Measurements from ENCODE around the gene TPST1. TPM values are rescaled to one million over a fixed set of nuclear protein-coding genes. Genes with fewer than 3 reads are reported as not detected.

The TPST1 gene
- total RNA-seq, 1 experiment from 2014 or later: 53.2 TPM

DNA sequence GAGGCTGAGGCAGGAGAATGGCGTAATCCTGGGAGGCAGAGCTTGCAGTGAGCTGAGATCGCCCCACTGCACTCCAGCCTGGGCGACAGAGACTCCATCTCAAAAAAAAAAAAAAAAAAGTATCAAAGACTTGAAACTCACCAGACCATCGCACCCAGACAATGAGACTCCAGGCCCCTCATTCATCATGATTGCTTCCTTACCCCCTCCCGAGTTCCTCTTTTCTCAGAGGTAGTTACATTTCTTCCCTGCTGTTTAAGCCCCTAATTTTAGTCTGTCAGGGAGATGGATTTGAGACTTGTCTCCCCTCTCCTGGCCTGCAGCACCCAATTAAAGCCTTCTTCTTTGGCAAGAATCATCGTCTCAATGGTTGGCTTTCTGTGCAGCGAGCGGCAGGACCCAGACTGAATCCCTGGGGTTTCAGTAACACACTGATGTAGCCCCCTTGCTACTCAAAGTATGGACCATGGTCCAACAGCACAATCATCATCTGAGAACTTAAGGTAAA is 19.4 kb upstream of the TPST1 start:
- in situ Hi-C loops (cut with HindIII; ENCODE audit: low pct_unique_long_range_greater_than_20kb, low sequenced_read_pairs): no loop called here

DNA sequence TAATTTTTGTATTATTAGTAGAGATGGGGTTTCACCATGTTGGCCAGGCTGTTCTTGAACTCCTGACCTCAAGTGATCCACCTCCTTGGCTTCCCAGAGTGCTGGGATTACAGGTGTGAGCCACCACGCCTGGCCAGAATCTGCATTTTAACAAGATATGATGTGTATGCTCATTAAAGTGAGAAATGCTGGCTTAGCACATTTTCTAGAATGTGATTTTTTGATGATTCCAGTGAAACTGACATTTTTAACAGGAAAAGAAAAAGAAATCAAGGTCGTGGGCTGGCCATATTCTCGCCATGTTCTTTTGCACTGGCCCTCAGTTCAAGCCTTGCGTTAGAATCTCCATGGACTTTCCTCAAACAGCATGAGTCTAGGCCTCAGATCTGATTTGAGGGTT is 18.1 kb upstream of the TPST1 start:
- in situ Hi-C loops (cut with HindIII; ENCODE audit: low pct_unique_long_range_greater_than_20kb, low sequenced_read_pairs): no loop called here

More for the DNA sequence above, 19.4 kb upstream of the TPST1 start:
- DNase-seq (ENCODE audit: low read depth): no peak

DNA sequence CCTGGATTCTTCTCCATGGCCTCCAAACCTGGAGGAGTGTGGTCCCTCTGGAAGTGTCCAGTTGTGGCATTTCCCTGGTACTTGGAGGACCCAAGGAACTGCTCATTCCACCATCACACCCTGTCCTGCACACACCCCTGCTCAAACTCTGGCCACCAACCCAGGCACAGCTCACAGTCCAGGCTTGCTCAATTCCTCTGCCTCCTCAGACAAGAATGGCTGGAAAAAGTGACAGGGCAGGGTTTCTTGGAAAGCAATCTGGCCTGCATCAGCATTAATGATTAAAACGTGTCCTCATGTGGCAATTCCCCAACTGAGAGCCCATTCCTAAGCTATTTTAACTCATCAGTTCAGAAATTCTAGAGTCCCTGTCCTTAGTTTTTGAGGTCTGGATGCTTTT is 17.2 kb upstream of the TPST1 start:
- DNase-seq (ENCODE audit: low read depth): no peak
- in situ Hi-C loops (cut with HindIII; ENCODE audit: low pct_unique_long_range_greater_than_20kb, low sequenced_read_pairs): no loop called here

More for the DNA sequence above, 18.1 kb upstream of the TPST1 start:
- DNase-seq (ENCODE audit: low read depth): no peak

DNA sequence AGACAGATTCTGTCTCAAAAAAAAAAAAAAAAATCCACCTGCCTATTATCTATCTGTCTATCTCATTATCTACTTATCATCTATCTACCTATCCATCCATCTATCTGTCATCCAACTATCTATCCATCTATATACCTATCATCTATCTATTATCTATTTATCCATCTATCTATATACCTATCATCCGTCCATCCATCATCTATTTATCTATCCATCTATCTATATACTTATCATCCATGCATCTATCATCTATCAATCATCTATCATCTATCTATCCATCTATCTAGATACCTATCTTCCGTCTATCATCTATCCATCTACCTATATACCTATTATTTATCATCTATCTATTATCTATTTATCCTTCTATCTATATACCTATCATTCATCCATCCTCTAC is 16.5 kb upstream of the TPST1 start:
- in situ Hi-C loops (cut with HindIII; ENCODE audit: low pct_unique_long_range_greater_than_20kb, low sequenced_read_pairs): no loop called here
- DNase-seq (ENCODE audit: low read depth): no peak

DNA sequence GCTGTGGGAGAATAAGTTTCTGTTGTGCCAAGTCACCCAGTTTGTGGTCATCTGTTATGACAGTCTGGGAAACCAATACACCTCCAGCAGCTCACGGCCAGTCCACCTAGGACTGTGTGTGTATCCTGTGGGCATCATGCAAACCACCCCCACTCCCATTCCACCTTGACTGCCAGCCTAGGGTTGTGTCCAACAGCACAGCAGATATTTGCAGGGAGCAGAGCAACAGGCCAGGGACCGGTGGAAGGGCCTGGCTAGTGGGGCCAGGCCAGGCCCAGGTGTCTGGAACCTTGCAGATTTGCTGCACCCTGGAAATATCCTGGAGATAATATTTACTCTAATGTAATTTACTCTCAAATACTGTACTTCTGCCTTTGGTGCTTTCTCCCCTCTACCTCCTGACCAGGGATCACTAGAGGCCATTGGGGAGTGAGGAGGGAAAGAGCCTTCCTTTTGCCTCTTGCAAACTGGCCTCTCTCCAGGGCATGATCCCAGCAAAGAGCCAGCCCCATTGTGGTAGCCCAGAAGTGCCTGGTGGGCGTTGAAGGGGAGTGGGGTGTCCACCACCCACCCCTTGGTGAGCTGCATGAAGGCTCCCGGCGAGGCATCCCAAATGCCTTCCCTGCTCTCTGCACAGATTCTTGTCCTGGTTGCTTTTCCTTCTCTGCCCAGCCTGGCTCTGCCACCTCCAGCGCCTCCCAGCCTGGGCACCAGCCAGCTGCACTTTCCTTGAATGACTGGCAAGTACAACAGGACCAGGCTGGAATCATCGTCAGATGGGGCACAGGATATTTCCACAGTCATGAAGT is 15.2 kb upstream of the TPST1 start:
- in situ Hi-C loops (cut with HindIII; ENCODE audit: low pct_unique_long_range_greater_than_20kb, low sequenced_read_pairs): no loop called here

DNA sequence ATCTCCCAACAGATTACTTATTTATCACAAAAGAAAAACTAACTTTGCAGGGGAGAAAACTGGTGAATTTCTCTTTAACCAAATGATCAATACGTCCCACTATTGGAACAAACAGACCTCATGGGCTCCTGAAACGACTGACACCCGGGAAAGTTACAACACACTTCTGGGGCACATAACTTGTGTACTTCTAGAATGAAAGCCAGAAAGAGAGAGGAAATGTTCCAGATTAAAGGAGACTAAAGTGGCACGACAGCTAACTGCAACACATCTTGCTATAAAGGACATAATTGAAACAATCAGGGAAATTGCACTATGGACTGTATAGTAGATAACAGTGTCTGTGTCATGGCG is 14.7 kb upstream of the TPST1 start:
- no peak for DNase-seq (ENCODE audit: low read depth)
- in situ Hi-C loops (cut with HindIII; ENCODE audit: low pct_unique_long_range_greater_than_20kb, low sequenced_read_pairs): no loop called here

More for the DNA sequence above, 15.2 kb upstream of the TPST1 start:
- DNase-seq (ENCODE audit: low read depth): no peak

DNA sequence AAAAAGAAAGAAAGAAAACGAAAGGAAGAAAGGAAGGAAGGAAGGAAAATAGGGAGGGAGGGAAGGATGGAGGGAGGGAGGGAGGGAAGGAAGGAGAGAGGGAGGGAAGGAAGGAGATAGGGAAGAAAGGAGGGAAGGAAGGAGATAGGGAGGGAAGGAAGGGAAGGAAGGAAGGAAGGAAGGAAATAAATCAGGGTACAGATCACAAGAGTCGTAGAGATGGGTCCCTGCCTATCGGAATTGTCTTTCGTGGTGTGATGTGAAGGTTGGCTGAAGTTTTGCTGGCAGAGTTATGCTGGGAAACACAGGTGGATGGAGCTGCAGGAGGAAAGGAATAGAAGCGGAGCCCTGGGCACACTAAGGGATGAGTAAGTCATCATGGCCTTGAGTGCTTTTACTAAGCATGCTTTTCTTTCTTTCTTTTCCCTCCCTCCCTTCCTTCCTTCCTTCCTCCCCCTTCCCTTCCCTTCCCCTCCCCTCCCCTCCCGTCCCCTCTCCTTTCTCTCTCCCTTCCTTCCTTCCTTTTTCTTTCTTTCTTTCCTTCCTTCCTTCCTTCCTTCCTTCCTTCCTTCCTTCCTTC is 11.9 kb upstream of the TPST1 start:
- no peak for DNase-seq (ENCODE audit: low read depth)
- in situ Hi-C loops (cut with HindIII; ENCODE audit: low pct_unique_long_range_greater_than_20kb, low sequenced_read_pairs): no loop called here

DNA sequence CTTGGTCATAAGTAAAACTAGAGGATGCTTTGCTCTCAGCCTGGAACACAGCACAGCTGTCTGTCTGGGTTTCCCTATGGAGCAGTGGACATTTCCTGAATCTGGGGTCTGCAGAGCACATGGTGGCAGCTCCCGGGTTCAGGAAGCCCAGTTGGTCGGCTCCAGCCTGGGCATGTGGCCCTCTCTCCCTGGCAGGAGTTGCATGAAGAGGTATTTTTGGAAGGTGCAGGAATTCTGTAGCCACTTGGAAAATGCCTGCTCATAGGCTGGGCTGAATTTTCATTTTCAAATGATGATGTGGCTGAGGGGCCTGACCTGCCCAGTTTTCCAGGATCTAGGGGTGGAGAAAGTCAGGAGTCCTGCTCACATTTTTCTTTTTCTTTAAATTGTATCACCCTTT is 6.7 kb upstream of the TPST1 start:
- in situ Hi-C loops (cut with HindIII; ENCODE audit: low pct_unique_long_range_greater_than_20kb, low sequenced_read_pairs): no loop called here
- DNase-seq (ENCODE audit: low read depth): no peak

DNA sequence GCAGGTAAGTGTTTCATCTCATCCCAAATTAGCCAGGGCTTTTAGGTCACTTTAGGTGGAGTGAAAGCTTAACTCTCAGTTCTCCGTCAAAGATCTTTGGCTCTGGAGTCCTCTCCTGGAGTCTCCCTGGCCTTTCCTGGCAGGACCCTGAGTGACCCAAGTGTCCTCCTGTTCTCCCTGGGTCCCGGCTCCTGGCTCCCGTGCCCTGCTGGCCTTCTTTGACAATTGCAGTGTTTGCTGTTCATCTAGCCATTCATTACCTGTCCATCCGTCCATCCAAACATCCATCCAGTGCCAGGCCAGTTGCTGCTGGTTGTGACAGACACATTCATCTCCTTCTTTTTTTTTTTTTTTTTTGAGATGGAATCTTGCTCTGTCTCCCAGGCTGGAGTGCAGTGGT is 6.2 kb upstream of the TPST1 start:
- in situ Hi-C loops (cut with HindIII; ENCODE audit: low pct_unique_long_range_greater_than_20kb, low sequenced_read_pairs): no loop called here
- no peak for DNase-seq (ENCODE audit: low read depth)

DNA sequence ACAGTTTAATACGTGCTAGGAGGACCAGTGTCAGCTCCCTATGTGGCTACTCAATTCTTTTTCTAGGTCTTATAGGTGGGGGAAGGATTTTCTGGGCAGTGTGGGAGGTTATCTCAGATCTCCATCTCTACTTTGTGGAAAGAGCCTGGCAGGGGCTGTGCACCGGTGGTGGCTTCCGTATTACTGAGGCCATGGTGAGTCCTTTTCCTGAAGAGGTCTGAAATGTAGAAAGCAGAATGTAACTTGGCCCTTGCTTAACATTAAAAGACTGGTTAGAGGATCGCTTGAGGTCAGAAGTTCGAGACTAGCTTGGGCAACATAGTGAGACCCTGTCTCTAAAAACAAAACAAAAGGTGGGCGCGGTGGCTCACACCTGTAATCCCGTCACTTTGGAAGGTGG is 2.7 kb upstream of the TPST1 start:
- in situ Hi-C loops (cut with HindIII; ENCODE audit: low pct_unique_long_range_greater_than_20kb, low sequenced_read_pairs): no loop called here
- DNase-seq (ENCODE audit: low read depth): no peak

DNA sequence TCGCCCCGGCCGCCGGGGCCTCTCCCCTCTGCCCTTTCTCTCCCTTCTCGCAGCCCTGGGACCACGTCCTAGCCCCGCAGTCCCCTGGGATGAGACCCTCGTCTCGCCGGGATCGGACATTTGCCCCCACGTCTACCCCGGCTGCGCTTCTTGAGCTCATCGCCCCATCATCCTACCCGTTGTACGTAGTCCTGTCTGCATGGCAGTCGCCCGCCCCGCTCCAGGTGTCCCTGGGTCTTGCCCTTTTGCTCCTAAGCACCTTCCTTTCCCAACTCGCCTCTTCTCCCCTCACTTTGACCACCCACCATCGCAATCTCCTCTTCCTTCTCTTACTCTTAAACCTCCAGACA is 582 bp downstream of the TPST1 start:
- in situ Hi-C loops (cut with HindIII; ENCODE audit: low pct_unique_long_range_greater_than_20kb, low sequenced_read_pairs): no loop called here
- DNase-seq (ENCODE audit: low read depth): peak; percentile 25

DNA sequence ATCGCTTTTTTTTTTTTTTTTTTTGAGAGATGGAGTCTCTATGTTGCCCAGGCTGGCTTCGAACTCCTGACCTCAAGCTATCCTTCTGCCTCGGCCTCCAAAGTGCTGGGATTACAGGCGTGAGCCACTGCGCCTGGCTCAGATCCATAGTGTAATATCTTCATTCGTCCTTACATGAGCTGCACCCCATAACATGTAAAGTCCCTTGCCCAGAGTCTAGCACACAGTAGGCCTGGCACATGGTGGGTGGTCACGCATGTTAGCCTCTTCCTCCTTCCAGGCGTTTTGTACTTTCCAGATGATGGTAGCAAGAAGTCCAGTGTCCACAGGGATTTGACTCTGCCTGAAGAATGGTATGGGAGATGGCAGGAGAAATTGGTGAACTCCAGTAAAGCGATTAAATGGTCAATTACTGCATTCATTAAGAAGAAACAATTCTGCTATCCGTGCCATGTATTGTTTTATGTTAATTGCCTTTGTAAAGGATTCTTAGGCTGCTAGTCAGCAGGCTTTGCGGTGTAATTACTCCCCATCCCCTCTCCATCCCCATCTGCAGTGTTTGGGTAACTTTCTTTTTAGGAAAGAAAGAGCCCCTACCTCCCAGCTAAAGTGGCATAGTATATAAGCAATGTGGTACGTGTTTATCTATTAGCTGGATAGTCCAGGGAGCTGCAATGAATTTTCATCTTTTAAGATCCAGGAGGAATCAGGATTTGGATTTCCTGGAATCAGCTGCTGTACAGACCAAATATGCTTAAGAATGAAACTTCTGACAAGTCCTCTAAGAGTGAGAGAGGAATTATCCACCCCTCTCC is 1.2 kb downstream of the TPST1 start:
- in situ Hi-C loops (cut with HindIII; ENCODE audit: low pct_unique_long_range_greater_than_20kb, low sequenced_read_pairs): no loop called here
- DNase-seq (ENCODE audit: low read depth): no peak

DNA sequence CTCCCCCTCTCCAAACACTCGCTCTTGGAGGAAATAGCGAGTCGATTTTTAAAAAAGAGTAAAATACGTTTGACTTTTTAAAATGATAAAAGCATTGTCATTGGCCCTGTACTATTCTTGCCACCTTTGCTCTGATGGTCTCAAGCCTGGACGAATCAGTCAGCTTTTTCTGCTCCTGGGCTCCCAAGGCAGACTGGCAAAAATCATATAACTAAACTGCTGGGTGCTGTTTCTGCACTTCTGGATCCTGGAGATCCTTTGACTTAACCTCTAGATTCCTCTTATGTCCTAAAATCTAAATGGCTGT is 1.8 kb downstream of the TPST1 start:
- in situ Hi-C loops (cut with HindIII; ENCODE audit: low pct_unique_long_range_greater_than_20kb, low sequenced_read_pairs): no loop called here
- DNase-seq (ENCODE audit: low read depth): no peak

DNA sequence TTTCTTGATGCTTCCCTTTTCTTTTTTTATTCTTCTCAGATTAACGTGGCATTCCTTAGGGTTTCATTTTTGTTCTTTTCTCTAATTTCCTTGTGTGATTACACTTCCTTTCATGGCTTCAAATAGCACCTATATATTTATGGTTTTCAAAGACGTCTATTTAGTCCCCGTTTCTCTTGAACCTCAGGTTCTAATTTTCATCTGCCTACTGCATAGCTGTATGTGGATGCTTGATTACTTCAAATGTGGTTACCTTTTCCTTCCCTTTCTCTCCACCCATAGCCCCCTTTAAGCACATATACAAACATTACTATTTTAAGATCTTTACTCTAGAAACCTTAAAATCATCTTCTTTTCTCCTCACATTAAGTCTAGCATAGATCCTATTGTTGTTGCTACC is 2.4 kb downstream of the TPST1 start:
- in situ Hi-C loops (cut with HindIII; ENCODE audit: low pct_unique_long_range_greater_than_20kb, low sequenced_read_pairs): no loop called here
- DNase-seq (ENCODE audit: low read depth): no peak

DNA sequence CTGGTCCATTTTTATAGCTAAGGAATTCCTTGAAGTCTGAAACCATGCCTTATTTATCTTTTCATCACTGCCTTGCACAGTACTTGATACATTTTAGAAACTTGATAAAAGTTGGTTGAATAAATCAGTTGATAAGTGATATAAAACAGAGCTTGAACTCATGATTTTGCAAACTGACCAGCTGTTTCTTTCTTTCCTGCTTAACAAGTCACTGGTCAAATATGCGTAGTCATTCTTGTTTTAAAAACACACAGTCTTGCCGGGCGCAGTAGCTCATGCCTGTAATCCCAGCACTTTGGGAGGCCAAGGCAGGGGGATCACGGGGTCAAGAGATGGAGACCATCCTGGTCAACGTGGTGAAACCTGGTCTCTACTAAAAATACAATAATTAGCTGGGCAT is 6.3 kb downstream of the TPST1 start:
- DNase-seq (ENCODE audit: low read depth): no peak

DNA sequence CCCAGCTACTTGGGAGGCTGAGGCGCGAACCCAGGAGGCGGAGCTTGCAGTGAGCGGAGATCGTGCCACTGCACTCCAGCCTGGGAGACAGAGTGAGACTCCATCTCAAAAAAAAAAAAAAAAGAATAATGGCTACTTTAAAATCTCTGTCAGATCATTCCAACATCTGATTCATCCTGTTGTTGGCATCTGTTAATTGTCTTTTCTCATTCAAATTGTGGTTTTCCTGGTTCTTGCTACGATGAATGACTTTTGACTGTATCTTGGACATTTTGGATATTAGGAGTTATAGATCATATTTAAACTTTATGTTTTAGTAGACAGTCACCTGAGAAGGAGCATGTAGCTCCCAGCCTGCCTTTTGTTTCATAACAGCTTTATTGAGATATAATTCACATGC is 8.5 kb downstream of the TPST1 start:
- in situ Hi-C loops (cut with HindIII; ENCODE audit: low pct_unique_long_range_greater_than_20kb, low sequenced_read_pairs): no loop called here

More for the DNA sequence above, 6.3 kb downstream of the TPST1 start:
- in situ Hi-C loops (cut with HindIII; ENCODE audit: low pct_unique_long_range_greater_than_20kb, low sequenced_read_pairs): no loop called here

DNA sequence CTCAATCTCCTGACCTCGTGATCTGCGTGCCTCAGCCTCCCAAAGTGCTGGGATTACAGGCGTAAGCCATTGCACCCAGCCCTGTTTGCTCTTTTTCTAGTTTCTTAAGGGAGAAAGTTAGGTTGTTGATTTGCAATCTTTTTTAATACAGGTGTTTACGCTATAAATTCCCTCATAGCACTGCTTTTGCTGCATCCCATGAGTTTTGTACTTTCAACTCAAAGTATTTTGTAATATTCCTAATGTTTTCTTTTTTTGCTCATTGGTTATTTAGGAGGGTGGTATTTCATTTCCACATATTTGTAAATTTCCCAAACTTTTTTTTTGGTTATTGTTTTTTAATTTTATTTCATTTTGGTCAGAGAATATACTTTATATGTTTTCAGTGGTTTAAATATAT is 11.6 kb downstream of the TPST1 start:
- DNase-seq (ENCODE audit: low read depth): no peak
- in situ Hi-C loops (cut with HindIII; ENCODE audit: low pct_unique_long_range_greater_than_20kb, low sequenced_read_pairs): no loop called here

More for the DNA sequence above, 8.5 kb downstream of the TPST1 start:
- DNase-seq (ENCODE audit: low read depth): no peak

DNA sequence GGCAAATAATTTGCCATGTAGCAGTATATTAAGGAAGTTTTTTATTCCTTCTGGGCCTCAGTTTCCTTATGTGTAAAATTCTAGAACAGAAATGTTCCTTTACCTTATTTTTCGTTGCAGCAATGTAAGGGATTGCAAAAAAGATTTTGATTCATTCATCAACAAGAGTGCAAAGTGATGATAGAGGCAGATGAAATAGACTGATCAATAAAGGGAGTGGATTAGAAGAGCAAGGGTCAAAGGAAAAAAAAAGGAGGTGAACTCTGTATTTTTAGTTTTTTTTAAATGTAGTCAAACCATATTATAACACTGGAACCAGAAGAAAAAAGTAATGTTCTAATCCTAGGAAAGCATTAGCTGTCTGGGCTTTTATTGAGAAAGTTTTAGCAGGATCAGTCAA is 14.7 kb downstream of the TPST1 start:
- in situ Hi-C loops (cut with HindIII; ENCODE audit: low pct_unique_long_range_greater_than_20kb, low sequenced_read_pairs): no loop called here
- no peak for DNase-seq (ENCODE audit: low read depth)

DNA sequence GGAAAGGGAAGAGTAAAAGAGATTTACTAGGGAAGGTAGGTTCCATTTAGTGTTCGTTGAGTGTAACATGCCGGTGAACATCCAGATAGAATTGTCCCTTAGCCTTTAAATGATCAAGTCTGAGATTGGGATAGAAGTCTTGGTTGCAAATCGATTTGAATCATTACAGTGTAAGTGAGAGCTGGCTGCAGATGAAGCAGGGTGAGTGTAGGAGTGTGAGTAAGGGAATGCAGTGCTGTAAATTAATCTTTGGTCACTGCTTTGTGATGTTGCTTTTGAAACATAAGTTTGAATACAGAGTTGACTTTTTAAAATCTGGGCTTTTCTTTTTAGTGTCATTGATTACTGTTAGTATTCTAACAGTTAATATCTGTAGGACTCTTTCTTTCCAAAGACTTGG is 16.3 kb downstream of the TPST1 start:
- in situ Hi-C loops (cut with HindIII; ENCODE audit: low pct_unique_long_range_greater_than_20kb, low sequenced_read_pairs): no loop called here
- no peak for DNase-seq (ENCODE audit: low read depth)
